ENCODE results near the gene MAPKAPK2.

The MAPKAPK2 gene

GRCh38 chr1:206708058-206708457 is 23.4 kb downstream of the MAPKAPK2 start:
- H3K9me3 Mint-ChIP-seq, result no peaks in the 10 kb centered on the region
- intact Hi-C loops (cut with micrococcal nuclease), result no loop called here
- H3K36me3 Mint-ChIP-seq (ENCODE audit: low read depth), result no peaks in the 10 kb centered on the region
- H3K4me1 Mint-ChIP-seq (ENCODE audit: low read depth), result peaks cover 76% of the 10 kb centered on the region
- no peaks in the 10 kb centered on the region for H3K27me3 Mint-ChIP-seq
- no peak overlapping the region for H3K4me3 Mint-ChIP-seq
- peak overlapping the region; percentile 3 for H3K27ac Mint-ChIP-seq

- no peak overlapping the region for H3K27ac Mint-ChIP-seq
- no peaks in the 10 kb centered on the region for H3K36me3 Mint-ChIP-seq (ENCODE audit: low read depth)
- H3K27me3 Mint-ChIP-seq, result no peaks in the 10 kb centered on the region
- no peak overlapping the region for H3K4me3 Mint-ChIP-seq
- H3K4me1 Mint-ChIP-seq (ENCODE audit: low read depth), result peaks cover 76% of the 10 kb centered on the region
- H3K9me3 Mint-ChIP-seq, result no peaks in the 10 kb centered on the region
- intact Hi-C loops (cut with micrococcal nuclease), result no loop called here
Measured at GRCh38 chr1:206708882-206709281, 24.2 kb downstream of the MAPKAPK2 start.

GRCh38 chr1:206709322-206709721 is 24.6 kb downstream of the MAPKAPK2 start:
- H3K27me3 Mint-ChIP-seq, result no peaks in the 10 kb centered on the region
- H3K9me3 Mint-ChIP-seq, result no peaks in the 10 kb centered on the region
- H3K4me1 Mint-ChIP-seq (ENCODE audit: low read depth), result peaks cover 76% of the 10 kb centered on the region
- no peak overlapping the region for H3K4me3 Mint-ChIP-seq
- no peak overlapping the region for H3K27ac Mint-ChIP-seq
- H3K36me3 Mint-ChIP-seq (ENCODE audit: low read depth), result no peaks in the 10 kb centered on the region
- intact Hi-C loops (cut with micrococcal nuclease), result no loop called here

GRCh38 chr1:206709772-206710459 is 25.2 kb downstream of the MAPKAPK2 start:
- Mint-ChIP-seq H3K9me3 (no peaks in the 10 kb centered on the region), H3K36me3 (ENCODE audit: low read depth) (no peaks in the 10 kb centered on the region), H3K4me1 (ENCODE audit: low read depth) (peaks cover 76% of the 10 kb centered on the region), H3K27me3 (no peaks in the 10 kb centered on the region), H3K4me3 (no peak overlapping the region), H3K27ac (no peak overlapping the region)
- intact Hi-C loops (cut with micrococcal nuclease), result no loop called here

GRCh38 chr1:206710460-206710823 is 25.7 kb downstream of the MAPKAPK2 start:
- Mint-ChIP-seq H3K36me3 (ENCODE audit: low read depth) (no peaks in the 10 kb centered on the region), H3K27ac (no peak overlapping the region), H3K4me1 (ENCODE audit: low read depth) (peaks cover 76% of the 10 kb centered on the region), H3K4me3 (no peak overlapping the region), H3K9me3 (no peaks in the 10 kb centered on the region), H3K27me3 (no peaks in the 10 kb centered on the region)
- intact Hi-C loops (cut with micrococcal nuclease), result no loop called here

- peaks cover 76% of the 10 kb centered on the region for H3K4me1 Mint-ChIP-seq (ENCODE audit: low read depth)
- H3K27me3 Mint-ChIP-seq, result no peaks in the 10 kb centered on the region
- H3K27ac Mint-ChIP-seq, result no peak overlapping the region
- H3K4me3 Mint-ChIP-seq, result no peak overlapping the region
- H3K36me3 Mint-ChIP-seq (ENCODE audit: low read depth), result no peaks in the 10 kb centered on the region
- intact Hi-C loops (cut with micrococcal nuclease), result no loop called here
- H3K9me3 Mint-ChIP-seq, result no peaks in the 10 kb centered on the region
Measured at GRCh38 chr1:206713070-206713469, 28.4 kb downstream of the MAPKAPK2 start.

- intact Hi-C loops (cut with micrococcal nuclease), result no loop called here
- no peak overlapping the region for H3K27ac Mint-ChIP-seq
- no peaks in the 10 kb centered on the region for H3K9me3 Mint-ChIP-seq
- no peak overlapping the region for H3K4me3 Mint-ChIP-seq
- H3K27me3 Mint-ChIP-seq, result no peaks in the 10 kb centered on the region
- peaks cover 68% of the 10 kb centered on the region for H3K4me1 Mint-ChIP-seq (ENCODE audit: low read depth)
- no peaks in the 10 kb centered on the region for H3K36me3 Mint-ChIP-seq (ENCODE audit: low read depth)
Measured at GRCh38 chr1:206713910-206714312, 29.2 kb downstream of the MAPKAPK2 start.

- H3K27ac Mint-ChIP-seq, result no peak overlapping the region
- H3K4me3 Mint-ChIP-seq, result no peak overlapping the region
- H3K4me1 Mint-ChIP-seq (ENCODE audit: low read depth), result peaks cover 69% of the 10 kb centered on the region
- H3K27me3 Mint-ChIP-seq, result no peaks in the 10 kb centered on the region
- H3K36me3 Mint-ChIP-seq (ENCODE audit: low read depth), result no peaks in the 10 kb centered on the region
- H3K9me3 Mint-ChIP-seq, result no peaks in the 10 kb centered on the region
- intact Hi-C loops (cut with micrococcal nuclease), result no loop called here
Measured at GRCh38 chr1:206714331-206715058, 29.8 kb downstream of the MAPKAPK2 start.

- H3K27ac Mint-ChIP-seq, result no peak overlapping the region
- peaks cover 69% of the 10 kb centered on the region for H3K4me1 Mint-ChIP-seq (ENCODE audit: low read depth)
- no peaks in the 10 kb centered on the region for H3K27me3 Mint-ChIP-seq
- H3K36me3 Mint-ChIP-seq (ENCODE audit: low read depth), result no peaks in the 10 kb centered on the region
- no peak overlapping the region for H3K4me3 Mint-ChIP-seq
- H3K9me3 Mint-ChIP-seq, result no peaks in the 10 kb centered on the region
- intact Hi-C loops (cut with micrococcal nuclease), result no loop called here
Measured at GRCh38 chr1:206715120-206715519, 30.4 kb downstream of the MAPKAPK2 start.

- no peaks in the 10 kb centered on the region for H3K36me3 Mint-ChIP-seq (ENCODE audit: low read depth)
- intact Hi-C loops (cut with micrococcal nuclease), result no loop called here
- no peak overlapping the region for H3K4me3 Mint-ChIP-seq
- no peaks in the 10 kb centered on the region for H3K27me3 Mint-ChIP-seq
- peaks cover 69% of the 10 kb centered on the region for H3K4me1 Mint-ChIP-seq (ENCODE audit: low read depth)
- H3K27ac Mint-ChIP-seq, result no peak overlapping the region
- no peaks in the 10 kb centered on the region for H3K9me3 Mint-ChIP-seq
Measured at GRCh38 chr1:206715552-206716158, 30.9 kb downstream of the MAPKAPK2 start.

- Mint-ChIP-seq H3K27ac (no peak overlapping the region), H3K36me3 (ENCODE audit: low read depth) (no peaks in the 10 kb centered on the region), H3K9me3 (no peaks in the 10 kb centered on the region), H3K4me3 (no peak overlapping the region), H3K4me1 (ENCODE audit: low read depth) (peaks cover 76% of the 10 kb centered on the region), H3K27me3 (no peaks in the 10 kb centered on the region)
- intact Hi-C loops (cut with micrococcal nuclease), result no loop called here
Measured at GRCh38 chr1:206716159-206716869, 31.6 kb downstream of the MAPKAPK2 start.

- H3K4me3 Mint-ChIP-seq, result no peak overlapping the region
- H3K9me3 Mint-ChIP-seq, result no peaks in the 10 kb centered on the region
- no peaks in the 10 kb centered on the region for H3K36me3 Mint-ChIP-seq (ENCODE audit: low read depth)
- no peaks in the 10 kb centered on the region for H3K27me3 Mint-ChIP-seq
- no peak overlapping the region for H3K27ac Mint-ChIP-seq
- intact Hi-C loops (cut with micrococcal nuclease), result no loop called here
- H3K4me1 Mint-ChIP-seq (ENCODE audit: low read depth), result peaks cover 78% of the 10 kb centered on the region
Measured at GRCh38 chr1:206716870-206717673, 32.4 kb downstream of the MAPKAPK2 start.

GRCh38 chr1:206717674-206717989 is 32.9 kb downstream of the MAPKAPK2 start:
- H3K27ac Mint-ChIP-seq, result no peak overlapping the region
- no peaks in the 10 kb centered on the region for H3K9me3 Mint-ChIP-seq
- intact Hi-C loops (cut with micrococcal nuclease), result no loop called here

More at GRCh38 chr1:206717674-206717989, 32.9 kb downstream of the MAPKAPK2 start:
- peaks cover 75% of the 10 kb centered on the region for H3K4me1 Mint-ChIP-seq (ENCODE audit: low read depth)
- H3K4me3 Mint-ChIP-seq, result no peak overlapping the region
- no peaks in the 10 kb centered on the region for H3K36me3 Mint-ChIP-seq (ENCODE audit: low read depth)
- H3K27me3 Mint-ChIP-seq, result no peaks in the 10 kb centered on the region
